ENCODE data around the gene TSSK3. TPM values are rescaled to one million over a fixed set of nuclear protein-coding genes. Genes with fewer than 3 reads are reported as not detected.

TSSK3 gene
- total and polyA plus RNA-seq, 2 experiments from 2014 or later = not detected

- Histone ChIP-seq H3K36me3 (ENCODE audit: insufficient read depth) (peaks cover 4% of the 10 kb centered on the region), H3K4me1 (ENCODE audit: insufficient read depth) (peaks cover 34% of the 10 kb centered on the region), H4K20me1 (replicated peaks; ENCODE audit: insufficient read depth) (peaks cover 40% of the 10 kb centered on the region), H3K4me3 (0 out of 2 replicates have a peak overlapping the region, but pooled peaks have one; percentile 17), H3K27me3 (ENCODE audit: insufficient read depth) (peaks cover 7% of the 10 kb centered on the region; the same call in 1 of the 2 replicates), H3K4me2 (peak overlapping the region; percentile 51; the same call in 1 of the 2 replicates), H3K9me2 (ENCODE audit: insufficient read depth) (no peaks in the 10 kb centered on the region), H3K79me2 (replicated peaks; ENCODE audit: insufficient read depth) (peaks cover 18% of the 10 kb centered on the region), H3K27ac (ENCODE audit: low read depth) (peak overlapping the region; percentile 90), H2AFZ (no peak overlapping the region), H3F3A (replicated peaks; ENCODE audit: low read depth) (peaks cover 35% of the 10 kb centered on the region)
- peaks cover 35% of the 10 kb centered on the region for H3K4me1 Mint-ChIP-seq
- TF ChIP-seq NANOG (IDR thresholded peaks at IDR 0.05; ENCODE audit: borderline replicate concordance) = no peak
- no peak for TF ChIP-seq ZNF114 (CRISPR knock-in tag; IDR thresholded peaks at IDR 0.05)
- TF ChIP-seq CTCF (conservative IDR thresholded peaks at IDR 0.05; ENCODE audit: low read depth in 2 of 2) = no peak
- no peak for TF ChIP-seq EZH2phosphoT487 (IDR thresholded peaks at IDR 0.05; ENCODE audit: unreplicated experiment)
- no peak for TF ChIP-seq ZNF331 (CRISPR knock-in tag; IDR thresholded peaks at IDR 0.05; ENCODE audit: low read depth)
- TF ChIP-seq EZH2 (IDR thresholded peaks at IDR 0.05; ENCODE audit: low read depth, unreplicated experiment) = no peak
- TF ChIP-seq CREB1 (CRISPR knock-in tag; IDR thresholded peaks at IDR 0.05; ENCODE audit: low read depth) = no peak
- TF ChIP-seq, protein P1, sequence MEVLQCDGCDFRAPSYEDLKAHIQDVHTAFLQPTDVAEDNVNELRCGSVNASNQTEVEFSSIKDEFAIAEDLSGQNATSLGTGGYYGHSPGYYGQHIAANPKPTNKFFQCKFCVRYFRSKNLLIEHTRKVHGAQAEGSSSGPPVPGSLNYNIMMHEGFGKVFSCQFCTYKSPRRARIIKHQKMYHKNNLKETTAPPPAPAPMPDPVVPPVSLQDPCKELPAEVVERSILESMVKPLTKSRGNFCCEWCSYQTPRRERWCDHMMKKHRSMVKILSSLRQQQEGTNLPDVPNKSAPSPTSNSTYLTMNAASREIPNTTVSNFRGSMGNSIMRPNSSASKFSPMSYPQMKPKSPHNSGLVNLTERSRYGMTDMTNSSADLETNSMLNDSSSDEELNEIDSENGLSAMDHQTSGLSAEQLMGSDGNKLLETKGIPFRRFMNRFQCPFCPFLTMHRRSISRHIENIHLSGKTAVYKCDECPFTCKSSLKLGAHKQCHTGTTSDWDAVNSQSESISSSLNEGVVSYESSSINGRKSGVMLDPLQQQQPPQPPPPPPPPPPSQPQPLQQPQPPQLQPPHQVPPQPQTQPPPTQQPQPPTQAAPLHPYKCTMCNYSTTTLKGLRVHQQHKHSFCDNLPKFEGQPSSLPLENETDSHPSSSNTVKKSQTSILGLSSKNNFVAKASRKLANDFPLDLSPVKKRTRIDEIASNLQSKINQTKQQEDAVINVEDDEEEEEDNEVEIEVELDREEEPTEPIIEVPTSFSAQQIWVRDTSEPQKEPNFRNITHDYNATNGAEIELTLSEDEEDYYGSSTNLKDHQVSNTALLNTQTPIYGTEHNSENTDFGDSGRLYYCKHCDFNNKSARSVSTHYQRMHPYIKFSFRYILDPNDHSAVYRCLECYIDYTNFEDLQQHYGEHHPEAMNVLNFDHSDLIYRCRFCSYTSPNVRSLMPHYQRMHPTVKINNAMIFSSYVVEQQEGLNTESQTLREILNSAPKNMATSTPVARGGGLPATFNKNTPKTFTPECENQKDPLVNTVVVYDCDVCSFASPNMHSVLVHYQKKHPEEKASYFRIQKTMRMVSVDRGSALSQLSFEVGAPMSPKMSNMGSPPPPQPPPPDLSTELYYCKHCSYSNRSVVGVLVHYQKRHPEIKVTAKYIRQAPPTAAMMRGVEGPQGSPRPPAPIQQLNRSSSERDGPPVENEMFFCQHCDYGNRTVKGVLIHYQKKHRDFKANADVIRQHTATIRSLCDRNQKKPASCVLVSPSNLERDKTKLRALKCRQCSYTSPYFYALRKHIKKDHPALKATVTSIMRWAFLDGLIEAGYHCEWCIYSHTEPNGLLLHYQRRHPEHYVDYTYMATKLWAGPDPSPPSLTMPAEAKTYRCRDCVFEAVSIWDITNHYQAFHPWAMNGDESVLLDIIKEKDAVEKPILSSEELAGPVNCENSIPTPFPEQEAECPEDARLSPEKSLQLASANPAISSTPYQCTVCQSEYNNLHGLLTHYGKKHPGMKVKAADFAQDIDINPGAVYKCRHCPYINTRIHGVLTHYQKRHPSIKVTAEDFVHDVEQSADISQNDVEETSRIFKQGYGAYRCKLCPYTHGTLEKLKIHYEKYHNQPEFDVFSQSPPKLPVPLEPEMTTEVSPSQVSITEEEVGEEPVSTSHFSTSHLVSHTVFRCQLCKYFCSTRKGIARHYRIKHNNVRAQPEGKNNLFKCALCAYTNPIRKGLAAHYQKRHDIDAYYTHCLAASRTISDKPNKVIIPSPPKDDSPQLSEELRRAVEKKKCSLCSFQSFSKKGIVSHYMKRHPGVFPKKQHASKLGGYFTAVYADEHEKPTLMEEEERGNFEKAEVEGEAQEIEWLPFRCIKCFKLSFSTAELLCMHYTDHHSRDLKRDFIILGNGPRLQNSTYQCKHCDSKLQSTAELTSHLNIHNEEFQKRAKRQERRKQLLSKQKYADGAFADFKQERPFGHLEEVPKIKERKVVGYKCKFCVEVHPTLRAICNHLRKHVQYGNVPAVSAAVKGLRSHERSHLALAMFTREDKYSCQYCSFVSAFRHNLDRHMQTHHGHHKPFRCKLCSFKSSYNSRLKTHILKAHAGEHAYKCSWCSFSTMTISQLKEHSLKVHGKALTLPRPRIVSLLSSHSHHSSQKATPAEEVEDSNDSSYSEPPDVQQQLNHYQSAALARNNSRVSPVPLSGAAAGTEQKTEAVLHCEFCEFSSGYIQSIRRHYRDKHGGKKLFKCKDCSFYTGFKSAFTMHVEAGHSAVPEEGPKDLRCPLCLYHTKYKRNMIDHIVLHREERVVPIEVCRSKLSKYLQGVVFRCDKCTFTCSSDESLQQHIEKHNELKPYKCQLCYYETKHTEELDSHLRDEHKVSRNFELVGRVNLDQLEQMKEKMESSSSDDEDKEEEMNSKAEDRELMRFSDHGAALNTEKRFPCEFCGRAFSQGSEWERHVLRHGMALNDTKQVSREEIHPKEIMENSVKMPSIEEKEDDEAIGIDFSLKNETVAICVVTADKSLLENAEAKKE (CRISPR knock-in tag; IDR thresholded peaks at IDR 0.05) = no peak
- TF ChIP-seq STAT1 (IDR thresholded peaks at IDR 0.05; ENCODE audit: unreplicated experiment) = no peak
- TF ChIP-seq, protein P2, sequence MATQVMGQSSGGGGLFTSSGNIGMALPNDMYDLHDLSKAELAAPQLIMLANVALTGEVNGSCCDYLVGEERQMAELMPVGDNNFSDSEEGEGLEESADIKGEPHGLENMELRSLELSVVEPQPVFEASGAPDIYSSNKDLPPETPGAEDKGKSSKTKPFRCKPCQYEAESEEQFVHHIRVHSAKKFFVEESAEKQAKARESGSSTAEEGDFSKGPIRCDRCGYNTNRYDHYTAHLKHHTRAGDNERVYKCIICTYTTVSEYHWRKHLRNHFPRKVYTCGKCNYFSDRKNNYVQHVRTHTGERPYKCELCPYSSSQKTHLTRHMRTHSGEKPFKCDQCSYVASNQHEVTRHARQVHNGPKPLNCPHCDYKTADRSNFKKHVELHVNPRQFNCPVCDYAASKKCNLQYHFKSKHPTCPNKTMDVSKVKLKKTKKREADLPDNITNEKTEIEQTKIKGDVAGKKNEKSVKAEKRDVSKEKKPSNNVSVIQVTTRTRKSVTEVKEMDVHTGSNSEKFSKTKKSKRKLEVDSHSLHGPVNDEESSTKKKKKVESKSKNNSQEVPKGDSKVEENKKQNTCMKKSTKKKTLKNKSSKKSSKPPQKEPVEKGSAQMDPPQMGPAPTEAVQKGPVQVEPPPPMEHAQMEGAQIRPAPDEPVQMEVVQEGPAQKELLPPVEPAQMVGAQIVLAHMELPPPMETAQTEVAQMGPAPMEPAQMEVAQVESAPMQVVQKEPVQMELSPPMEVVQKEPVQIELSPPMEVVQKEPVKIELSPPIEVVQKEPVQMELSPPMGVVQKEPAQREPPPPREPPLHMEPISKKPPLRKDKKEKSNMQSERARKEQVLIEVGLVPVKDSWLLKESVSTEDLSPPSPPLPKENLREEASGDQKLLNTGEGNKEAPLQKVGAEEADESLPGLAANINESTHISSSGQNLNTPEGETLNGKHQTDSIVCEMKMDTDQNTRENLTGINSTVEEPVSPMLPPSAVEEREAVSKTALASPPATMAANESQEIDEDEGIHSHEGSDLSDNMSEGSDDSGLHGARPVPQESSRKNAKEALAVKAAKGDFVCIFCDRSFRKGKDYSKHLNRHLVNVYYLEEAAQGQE (IDR thresholded peaks at IDR 0.05; ENCODE audit: unreplicated experiment) = no peak
- TF ChIP-seq ETS1 (IDR thresholded peaks at IDR 0.05) = no peak
- no peak for TF ChIP-seq JUNB (IDR thresholded peaks at IDR 0.05; ENCODE audit: unreplicated experiment)
- no peak; the same call in none of the 2 replicates for TF ChIP-seq POLR2AphosphoS5 (IDR thresholded peaks at IDR 0.05; ENCODE audit: low read depth)
- DNase-seq (ENCODE audit: low spot score) = peak; percentile 75
- ATAC-seq = peak; percentile 24
- peak overlapping the region; percentile 80; the same call in 1 of the 2 replicates for H3K27ac Mint-ChIP-seq
- H3K27me3 Mint-ChIP-seq (ENCODE audit: insufficient read depth, low read depth, poor library complexity) = peaks cover 44% of the 10 kb centered on the region
- H3K36me3 Mint-ChIP-seq (ENCODE audit: low read depth) = peaks cover 73% of the 10 kb centered on the region
- peak overlapping the region; percentile 45 for H3K4me3 Mint-ChIP-seq
- H3K9me3 Mint-ChIP-seq = peaks cover 5% of the 10 kb centered on the region; the same call in 2 of the 3 replicates
Observed at GRCh38 chr1:32332290-32333079, 29.9 kb upstream of the TSSK3 start.
